PC-9 (cell line): ENCODE data around the gene SKIL.

Source experiments
- EZH2 ChIP-seq: fragments of 200-600 bp; sonication (generic); IDR thresholded peaks from 2 replicates; pipeline ENCODE4 v1.8.0; 2017; ENCODE audit warnings: antibody characterized with exemption, low read depth
- TF ChIP-seq, protein P1 (sequence below): fragments of 200-600 bp; sonication (generic); conservative IDR thresholded peaks from 2 replicates; pipeline ENCODE4 v1.6.1; 2017; ENCODE audit warnings: mixed run types, antibody characterized with exemption, mild to moderate bottlenecking, moderate library complexity

DNA sequence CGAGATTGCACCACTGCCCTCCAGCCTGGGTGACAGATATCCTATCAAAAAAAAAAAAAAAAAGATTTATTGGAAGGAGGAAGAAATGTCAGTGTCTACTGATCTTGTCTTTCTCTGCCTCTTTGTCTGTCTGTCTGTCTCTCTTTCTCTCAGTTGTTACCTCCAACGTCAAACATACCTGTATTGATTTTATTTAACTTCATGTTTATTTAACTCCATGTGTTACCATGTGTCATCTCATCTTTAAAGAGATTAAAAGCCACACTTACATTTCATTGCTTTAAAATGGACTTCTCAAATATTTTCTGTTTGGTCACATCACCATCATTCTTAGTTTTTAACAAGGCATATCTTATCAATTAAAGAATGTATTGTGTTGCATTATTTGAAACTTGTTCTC lies 70.6 kb downstream of the SKIL start:
- TF ChIP-seq, protein P1, sequence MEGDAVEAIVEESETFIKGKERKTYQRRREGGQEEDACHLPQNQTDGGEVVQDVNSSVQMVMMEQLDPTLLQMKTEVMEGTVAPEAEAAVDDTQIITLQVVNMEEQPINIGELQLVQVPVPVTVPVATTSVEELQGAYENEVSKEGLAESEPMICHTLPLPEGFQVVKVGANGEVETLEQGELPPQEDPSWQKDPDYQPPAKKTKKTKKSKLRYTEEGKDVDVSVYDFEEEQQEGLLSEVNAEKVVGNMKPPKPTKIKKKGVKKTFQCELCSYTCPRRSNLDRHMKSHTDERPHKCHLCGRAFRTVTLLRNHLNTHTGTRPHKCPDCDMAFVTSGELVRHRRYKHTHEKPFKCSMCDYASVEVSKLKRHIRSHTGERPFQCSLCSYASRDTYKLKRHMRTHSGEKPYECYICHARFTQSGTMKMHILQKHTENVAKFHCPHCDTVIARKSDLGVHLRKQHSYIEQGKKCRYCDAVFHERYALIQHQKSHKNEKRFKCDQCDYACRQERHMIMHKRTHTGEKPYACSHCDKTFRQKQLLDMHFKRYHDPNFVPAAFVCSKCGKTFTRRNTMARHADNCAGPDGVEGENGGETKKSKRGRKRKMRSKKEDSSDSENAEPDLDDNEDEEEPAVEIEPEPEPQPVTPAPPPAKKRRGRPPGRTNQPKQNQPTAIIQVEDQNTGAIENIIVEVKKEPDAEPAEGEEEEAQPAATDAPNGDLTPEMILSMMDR: no peak
- TF ChIP-seq EZH2: no peak
